Measurements from ENCODE around the gene ABL1. TPM values are rescaled to one million over a fixed set of nuclear protein-coding genes. Genes with fewer than 3 reads are reported as not detected.

ABL1 gene
- total RNA-seq, 2 experiments from 2014 or later = 30.2 to 33.0 TPM

DNA sequence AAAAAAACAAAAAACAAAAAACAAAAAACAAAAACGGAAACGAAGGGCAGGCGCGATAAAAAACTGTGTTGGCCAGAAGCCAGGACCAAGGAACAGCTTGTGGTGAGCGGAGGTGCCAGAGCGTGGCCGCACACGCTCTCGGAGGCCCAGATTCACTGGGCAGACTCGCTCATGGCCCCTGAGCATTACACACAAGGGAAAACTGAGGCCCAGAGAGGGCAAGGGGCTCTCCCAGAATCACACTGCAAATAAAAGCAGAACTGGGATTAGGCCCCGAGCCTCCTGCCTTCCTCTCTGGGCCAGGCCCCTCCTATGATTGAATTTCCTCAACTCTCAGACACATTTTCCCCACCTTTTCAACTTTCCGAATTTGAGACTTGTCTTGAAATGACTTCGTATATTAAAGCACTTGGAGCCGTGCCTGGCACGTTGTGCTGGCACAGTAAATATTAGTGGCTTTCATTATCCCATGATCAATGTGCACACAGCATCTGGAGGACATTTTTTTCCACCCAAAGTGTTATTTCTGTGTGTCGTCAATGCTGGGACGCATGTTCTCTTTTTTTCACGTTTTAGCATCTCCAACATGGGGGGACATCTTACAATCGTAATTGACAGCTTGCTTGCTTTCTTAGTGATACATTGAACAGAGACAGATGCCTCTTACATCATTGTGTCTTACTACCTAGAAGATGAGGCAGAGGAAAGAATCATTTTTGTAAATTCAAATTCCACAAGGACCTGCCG lies 96.6 kb downstream of the ABL1 start:
- Mint-ChIP-seq H3K27me3 (peaks cover 20% of the 10 kb centered on the region), H3K9me3 (no peaks in the 10 kb centered on the region), H3K4me3 (no peak overlapping the region), H3K36me3 (ENCODE audit: low read depth) (no peaks in the 10 kb centered on the region), H3K27ac (no peak overlapping the region), H3K4me1 (ENCODE audit: low read depth) (no peaks in the 10 kb centered on the region)
- ATAC-seq (no peak), DNase-seq (no peak)
- CTCF ChIA-PET = interaction anchor here (1.0 to 1.4 kb wide), 2 partner anchors 62 to 126 kb away, joined by 3 to 4 read pairs; no protein-coding TSS in a partner anchor
- POLR2A ChIA-PET = no interaction called here
- intact Hi-C loops (cut with micrococcal nuclease) = loop anchor here (5.0 to 10.0 kb wide), 2 partner anchors 64 to 227 kb away; no protein-coding TSS in a partner anchor
- TF ChIP-seq, protein P1, sequence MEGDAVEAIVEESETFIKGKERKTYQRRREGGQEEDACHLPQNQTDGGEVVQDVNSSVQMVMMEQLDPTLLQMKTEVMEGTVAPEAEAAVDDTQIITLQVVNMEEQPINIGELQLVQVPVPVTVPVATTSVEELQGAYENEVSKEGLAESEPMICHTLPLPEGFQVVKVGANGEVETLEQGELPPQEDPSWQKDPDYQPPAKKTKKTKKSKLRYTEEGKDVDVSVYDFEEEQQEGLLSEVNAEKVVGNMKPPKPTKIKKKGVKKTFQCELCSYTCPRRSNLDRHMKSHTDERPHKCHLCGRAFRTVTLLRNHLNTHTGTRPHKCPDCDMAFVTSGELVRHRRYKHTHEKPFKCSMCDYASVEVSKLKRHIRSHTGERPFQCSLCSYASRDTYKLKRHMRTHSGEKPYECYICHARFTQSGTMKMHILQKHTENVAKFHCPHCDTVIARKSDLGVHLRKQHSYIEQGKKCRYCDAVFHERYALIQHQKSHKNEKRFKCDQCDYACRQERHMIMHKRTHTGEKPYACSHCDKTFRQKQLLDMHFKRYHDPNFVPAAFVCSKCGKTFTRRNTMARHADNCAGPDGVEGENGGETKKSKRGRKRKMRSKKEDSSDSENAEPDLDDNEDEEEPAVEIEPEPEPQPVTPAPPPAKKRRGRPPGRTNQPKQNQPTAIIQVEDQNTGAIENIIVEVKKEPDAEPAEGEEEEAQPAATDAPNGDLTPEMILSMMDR (IDR thresholded peaks at IDR 0.05) = no peak

DNA sequence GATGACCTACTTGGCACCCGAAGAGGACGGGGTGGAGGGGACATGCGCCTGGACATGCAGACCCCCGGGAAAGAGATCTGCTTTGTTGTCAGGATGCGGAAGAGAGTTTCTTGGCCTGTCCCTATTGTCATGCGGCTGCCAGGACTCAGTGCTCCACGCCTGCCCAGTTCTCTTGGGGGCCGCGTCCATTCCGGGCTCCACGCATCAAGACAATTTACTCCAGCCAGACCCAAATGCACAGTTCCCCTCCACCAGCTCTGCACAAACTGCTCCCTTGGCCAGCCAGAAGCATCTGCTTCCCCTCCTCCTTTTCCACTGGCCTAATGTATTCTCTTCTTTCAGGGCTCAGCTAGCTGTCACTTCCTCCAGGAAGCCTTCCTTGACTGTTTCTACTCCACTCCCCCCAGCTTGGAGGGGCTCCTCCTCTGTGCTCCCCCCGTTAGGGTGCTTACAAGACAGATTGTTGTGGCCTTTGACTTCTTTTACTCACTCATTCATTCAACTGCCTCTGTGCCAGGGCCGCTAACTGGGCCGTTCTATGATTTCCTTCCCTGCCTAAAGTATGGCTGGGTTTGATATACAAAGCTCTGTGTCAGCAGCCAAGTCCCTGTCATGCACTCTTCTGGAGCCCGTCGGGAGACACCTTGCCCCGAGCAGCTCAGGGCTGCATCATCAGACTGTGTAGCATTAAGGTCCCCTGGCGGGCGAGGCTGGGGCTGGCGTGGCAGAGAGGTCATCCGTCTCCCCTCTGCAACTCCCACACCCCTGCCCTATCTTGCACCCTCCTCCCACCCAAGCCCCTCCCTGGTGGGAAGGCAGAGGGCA lies 97.4 kb downstream of the ABL1 start:
- no peak for ATAC-seq
- Mint-ChIP-seq H3K4me1 (ENCODE audit: low read depth) (no peaks in the 10 kb centered on the region), H3K4me3 (no peak overlapping the region), H3K27ac (no peak overlapping the region), H3K9me3 (no peaks in the 10 kb centered on the region), H3K36me3 (ENCODE audit: low read depth) (no peaks in the 10 kb centered on the region), H3K27me3 (peaks cover 27% of the 10 kb centered on the region)
- CTCF ChIA-PET = interaction anchor here (1.4 kb wide), 1 partner anchor 63 kb away, joined by 4 read pairs; no protein-coding TSS in a partner anchor
- intact Hi-C loops (cut with micrococcal nuclease) = loop anchor here (5.0 to 10.0 kb wide), 2 partner anchors 65 to 228 kb away; no protein-coding TSS in a partner anchor
- POLR2A ChIA-PET = no interaction called here
- TF ChIP-seq, protein P1 (IDR thresholded peaks at IDR 0.05) = no peak
- no peak for DNase-seq

DNA sequence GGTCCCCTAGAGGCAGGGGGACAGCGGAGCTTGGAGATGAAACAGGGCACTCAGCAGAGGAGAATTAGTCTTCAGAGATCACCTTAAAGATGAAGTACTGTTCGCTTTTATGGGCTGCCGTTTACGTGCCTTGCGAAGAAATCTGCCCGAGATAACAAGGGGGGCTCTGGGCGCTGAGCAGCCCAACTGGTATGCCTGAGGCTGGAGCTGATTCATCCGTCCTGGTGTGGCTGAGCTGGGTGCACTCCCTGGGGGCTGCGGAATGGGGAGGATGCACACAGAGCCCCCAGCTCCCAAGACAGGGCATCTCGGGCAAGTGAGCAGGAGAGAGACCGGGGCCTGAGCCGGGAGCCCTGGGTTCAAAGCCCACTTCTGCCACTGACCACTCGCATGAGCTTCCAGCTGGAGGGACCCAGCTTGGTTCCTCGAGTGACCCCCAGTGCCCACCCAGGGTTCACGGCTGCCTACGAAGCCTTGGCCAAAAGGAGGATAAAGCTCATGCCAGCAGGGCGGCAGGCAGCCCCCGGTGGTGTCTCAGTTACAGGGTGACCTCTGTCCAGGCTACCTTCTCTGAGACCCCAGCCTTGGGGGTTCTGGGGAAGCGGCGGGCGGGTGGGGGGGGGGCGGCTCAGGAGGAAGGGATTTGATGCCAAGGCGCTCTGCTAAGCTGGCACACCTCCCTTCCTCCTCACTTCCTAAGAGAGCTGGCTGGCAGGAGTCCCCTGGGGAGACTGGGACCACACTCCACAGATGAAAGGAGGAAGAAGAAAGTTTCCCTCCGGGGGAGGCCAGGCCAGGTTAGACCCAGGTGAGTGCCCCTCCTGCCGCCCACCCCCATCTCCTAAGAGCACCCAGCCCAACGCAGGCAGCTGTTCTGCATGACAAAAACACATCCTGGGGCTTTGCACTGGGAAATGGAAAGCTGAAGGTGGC lies 98.3 kb downstream of the ABL1 start:
- ChIA-PET CTCF (interaction anchor here (1.4 kb wide), 1 partner anchor 64 kb away, joined by 4 read pairs; no protein-coding TSS in a partner anchor), POLR2A (no interaction called here)
- Mint-ChIP-seq H3K27me3 (peaks cover 31% of the 10 kb centered on the region), H3K36me3 (ENCODE audit: low read depth) (no peaks in the 10 kb centered on the region), H3K9me3 (no peaks in the 10 kb centered on the region), H3K4me1 (ENCODE audit: low read depth) (no peaks in the 10 kb centered on the region), H3K4me3 (no peak overlapping the region), H3K27ac (no peak overlapping the region)
- TF ChIP-seq, protein P1 (IDR thresholded peaks at IDR 0.05) = no peak
- no peak for DNase-seq
- ATAC-seq = no peak
- intact Hi-C loops (cut with micrococcal nuclease) = loop anchor here (5.0 to 10.0 kb wide), 2 partner anchors 66 to 229 kb away; no protein-coding TSS in a partner anchor

DNA sequence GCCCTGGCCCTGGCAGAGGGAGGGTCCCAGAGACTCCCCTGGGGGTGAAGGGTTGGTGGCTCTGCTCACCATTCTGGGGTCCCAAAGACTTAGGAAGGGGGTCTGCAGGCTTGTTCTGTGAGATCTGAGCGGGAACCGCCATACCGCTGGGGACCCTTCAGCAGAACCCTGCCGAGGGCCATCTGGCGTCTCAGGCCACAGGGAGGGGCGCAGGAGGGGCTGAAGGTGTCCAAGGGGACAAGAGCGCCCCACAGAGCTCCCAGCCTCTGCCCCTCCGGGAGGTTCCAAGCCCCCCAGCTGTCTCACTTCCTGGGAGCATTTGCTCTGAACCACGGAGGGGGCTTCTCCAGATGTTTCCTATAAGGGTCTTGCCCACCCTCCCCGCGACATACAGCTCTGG lies 99.2 kb downstream of the ABL1 start:
- DNase-seq (no peak), ATAC-seq (no peak)
- ChIA-PET CTCF (interaction anchor here (1.0 to 2.0 kb wide), 2 partner anchors 112 to 233 kb away, joined by 5 to 6 read pairs; no protein-coding TSS in a partner anchor), POLR2A (no interaction called here)
- Mint-ChIP-seq H3K4me3 (no peak overlapping the region), H3K27ac (no peak overlapping the region), H3K27me3 (peaks cover 33% of the 10 kb centered on the region), H3K9me3 (no peaks in the 10 kb centered on the region), H3K36me3 (ENCODE audit: low read depth) (no peaks in the 10 kb centered on the region), H3K4me1 (ENCODE audit: low read depth) (peaks cover 2% of the 10 kb centered on the region)
- intact Hi-C loops (cut with micrococcal nuclease) = loop anchor here (5.0 to 10.0 kb wide), 2 partner anchors 67 to 229 kb away; no protein-coding TSS in a partner anchor
- TF ChIP-seq, protein P1 (IDR thresholded peaks at IDR 0.05) = no peak

All from activated CD8-positive, alpha-beta T cell treated with anti-CD3 and anti-CD28 coated beads for 36 hours (primary cell).